ENCODE data around the gene LACTB. TPM values are rescaled to one million over a fixed set of nuclear protein-coding genes. Genes with fewer than 3 reads are reported as not detected.

The LACTB gene
- total and polyA plus RNA-seq, 2 experiments from 2014 or later = 26.5 to 31.0 TPM

GRCh38 chr15:63165166-63165859 lies 43.7 kb downstream of the LACTB start:
- no peak for TF ChIP-seq EZH2phosphoT487 (IDR thresholded peaks at IDR 0.05; ENCODE audit: low read depth, severe bottlenecking, unreplicated experiment)
- TF ChIP-seq CTCF (IDR thresholded peaks at IDR 0.05; ENCODE audit: poor library complexity) = no peak
- TF ChIP-seq EZH2 (IDR thresholded peaks at IDR 0.05; ENCODE audit: borderline replicate concordance) = no peak
- DNase-seq (ENCODE audit: low spot score) = no peak
- Histone ChIP-seq H3K27ac (no peak overlapping the region), H3K4me2 (no peak overlapping the region), H3K4me1 (ENCODE audit: insufficient read depth) (no peaks in the 10 kb centered on the region), H2AFZ (no peak overlapping the region), H4K20me1 (ENCODE audit: insufficient read depth, poor library complexity, severe bottlenecking) (no peaks in the 10 kb centered on the region), H3K9me3 (ENCODE audit: low read depth) (no peaks in the 10 kb centered on the region), H3K4me3 (no peak overlapping the region), H3K79me2 (no peaks in the 10 kb centered on the region), H3K27me3 (no peaks in the 10 kb centered on the region), H3K36me3 (replicated peaks; ENCODE audit: insufficient read depth, low read depth) (no peaks in the 10 kb centered on the region), H3K9me2 (replicated peaks; ENCODE audit: insufficient read depth) (no peaks in the 10 kb centered on the region)
- 93% methylated on average over 6 of the region's 6 CpGs for WGBS (ENCODE audit: low lambda C conversion rate, missing lambda C conversion rate)

GRCh38 chr15:63166219-63166618 lies 44.6 kb downstream of the LACTB start:
- WGBS (ENCODE audit: low lambda C conversion rate, missing lambda C conversion rate) = 89% methylated on average over 2 of the region's 2 CpGs

GRCh38 chr15:63169788-63170187 lies 48.1 kb downstream of the LACTB start:
- TF ChIP-seq EZH2 (IDR thresholded peaks at IDR 0.05; ENCODE audit: borderline replicate concordance) = no peak
- TF ChIP-seq CTCF (IDR thresholded peaks at IDR 0.05; ENCODE audit: poor library complexity) = no peak
- no peak for TF ChIP-seq EZH2phosphoT487 (IDR thresholded peaks at IDR 0.05; ENCODE audit: low read depth, severe bottlenecking, unreplicated experiment)
- WGBS (ENCODE audit: low lambda C conversion rate, missing lambda C conversion rate) = 67% methylated on average over 2 of the region's 2 CpGs
- H3K27ac ChIP-seq = no peak overlapping the region

More at GRCh38 chr15:63166219-63166618, 44.6 kb downstream of the LACTB start:
- Histone ChIP-seq H3K36me3 (replicated peaks; ENCODE audit: insufficient read depth, low read depth) (no peaks in the 10 kb centered on the region), H3K4me3 (no peak overlapping the region), H3K4me2 (no peak overlapping the region), H3K27ac (no peak overlapping the region), H3K9me2 (replicated peaks; ENCODE audit: insufficient read depth) (no peaks in the 10 kb centered on the region), H3K79me2 (no peaks in the 10 kb centered on the region), H4K20me1 (ENCODE audit: insufficient read depth, poor library complexity, severe bottlenecking) (no peaks in the 10 kb centered on the region), H3K27me3 (no peaks in the 10 kb centered on the region), H3K4me1 (ENCODE audit: insufficient read depth) (no peaks in the 10 kb centered on the region), H3K9me3 (ENCODE audit: low read depth) (no peaks in the 10 kb centered on the region), H2AFZ (no peak overlapping the region)
- TF ChIP-seq CTCF (IDR thresholded peaks at IDR 0.05; ENCODE audit: poor library complexity) (no peak), EZH2 (IDR thresholded peaks at IDR 0.05; ENCODE audit: borderline replicate concordance) (no peak), EZH2phosphoT487 (IDR thresholded peaks at IDR 0.05; ENCODE audit: low read depth, severe bottlenecking, unreplicated experiment) (no peak)
- no peak for DNase-seq (ENCODE audit: low spot score)

More at GRCh38 chr15:63169788-63170187, 48.1 kb downstream of the LACTB start:
- Histone ChIP-seq H3K9me3 (ENCODE audit: low read depth) (no peaks in the 10 kb centered on the region), H3K4me3 (no peak overlapping the region), H2AFZ (no peak overlapping the region), H3K79me2 (no peaks in the 10 kb centered on the region), H3K36me3 (replicated peaks; ENCODE audit: insufficient read depth, low read depth) (no peaks in the 10 kb centered on the region), H3K9me2 (replicated peaks; ENCODE audit: insufficient read depth) (no peaks in the 10 kb centered on the region), H4K20me1 (ENCODE audit: insufficient read depth, poor library complexity, severe bottlenecking) (no peaks in the 10 kb centered on the region), H3K4me1 (ENCODE audit: insufficient read depth) (no peaks in the 10 kb centered on the region), H3K4me2 (no peak overlapping the region), H3K27me3 (no peaks in the 10 kb centered on the region)
- DNase-seq (ENCODE audit: low spot score) = no peak
